ENCODE results near the gene CNTN3.

DNA sequence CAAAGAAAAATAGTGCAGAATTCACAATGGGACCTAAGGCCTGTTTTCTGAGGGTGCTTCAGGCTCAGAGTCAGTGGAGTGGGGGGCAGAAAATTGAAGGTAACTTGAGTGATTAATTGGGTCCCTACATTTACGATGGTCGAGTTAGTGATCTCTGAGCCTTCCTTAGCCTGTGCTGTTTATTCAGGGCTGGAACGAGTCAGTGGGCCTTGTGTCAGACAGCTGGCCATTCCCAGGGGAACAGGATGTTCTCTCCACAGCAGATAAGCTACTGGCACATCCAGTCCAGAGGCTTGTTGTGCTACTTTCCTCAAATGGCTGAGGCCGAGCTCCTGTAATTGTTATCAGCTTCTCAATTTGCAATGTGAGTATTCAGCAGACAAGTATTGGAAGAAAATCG, 29.2 kb upstream of the CNTN3 start:
- TF ChIP-seq CTCF (conservative IDR thresholded peaks at IDR 0.05; ENCODE audit: low read length) (no peak), EZH2phosphoT487 (IDR thresholded peaks at IDR 0.05; ENCODE audit: borderline replicate concordance, low read depth, low read length) (no peak)

Data from OCI-LY7 (cell line).